NCI-H2107 treated with DMSO at 0.1 percent for 48 hours (cell line): Measurements from ENCODE around the gene ELAVL2.

Source experiments
- DNase-seq: peaks from one replicate; lab custom pipeline; 2025; ENCODE audit not compliant: unreplicated experiment; lab: John Stamatoyannopoulos, UW

ELAVL2 gene

DNA sequence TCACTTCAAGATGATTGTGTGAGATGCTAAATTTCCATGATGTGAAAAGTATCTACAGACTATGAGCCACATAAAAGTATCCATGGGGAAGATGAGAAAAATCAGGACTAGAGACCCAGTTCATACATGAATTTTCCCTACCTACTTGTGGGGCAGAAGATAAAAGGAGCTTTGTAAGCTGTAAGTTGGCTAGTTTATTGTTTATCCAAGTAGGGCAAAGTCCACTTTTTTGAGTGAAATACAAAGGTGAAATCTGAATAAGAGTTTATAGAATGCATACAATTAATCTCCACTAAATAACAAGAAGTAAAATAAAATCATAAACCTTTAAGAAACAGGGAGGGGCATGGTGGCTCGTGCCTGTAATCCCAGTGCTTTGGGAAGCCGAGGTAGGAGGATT lies 160.4 kb downstream of the ELAVL2 start:
- DNase-seq = no peak

DNA sequence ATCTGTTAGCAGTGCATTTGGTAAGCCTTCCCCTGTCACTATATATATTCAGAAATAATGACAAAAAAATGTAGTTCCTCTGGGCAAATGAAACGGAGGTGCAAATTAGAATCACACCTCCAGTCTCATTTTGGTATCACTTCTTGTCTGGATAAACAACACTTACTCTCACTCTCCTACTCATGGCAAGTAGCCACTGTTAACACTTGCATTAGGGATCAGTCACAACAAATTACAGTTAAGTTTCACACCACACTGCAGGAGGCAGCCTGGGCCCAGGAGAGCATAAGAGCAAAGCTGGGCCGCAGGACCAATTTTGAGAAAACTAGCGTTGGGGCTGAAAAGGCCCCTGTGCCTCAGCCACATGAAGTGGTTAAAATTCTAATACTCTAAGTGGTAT lies 161.0 kb downstream of the ELAVL2 start:
- no peak for DNase-seq

DNA sequence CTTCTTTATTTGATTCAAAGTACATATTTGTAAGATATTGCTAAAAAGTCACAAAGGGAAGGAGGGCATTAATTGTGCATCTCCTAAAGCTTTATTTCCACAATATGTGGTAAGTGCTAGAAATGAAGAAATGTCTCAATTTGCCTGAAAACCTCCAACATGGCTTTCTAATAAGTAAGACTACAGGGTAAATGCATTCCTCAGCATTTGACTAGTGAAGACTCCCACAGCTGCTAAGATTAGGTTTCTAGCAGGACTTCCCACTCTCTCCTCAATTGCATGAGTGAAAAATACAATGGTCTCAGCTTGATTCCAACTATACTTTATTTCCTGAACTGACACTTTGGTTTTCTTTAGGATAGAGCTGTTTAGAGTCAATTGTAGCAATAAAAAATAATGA lies 162.1 kb downstream of the ELAVL2 start:
- DNase-seq = no peak

DNA sequence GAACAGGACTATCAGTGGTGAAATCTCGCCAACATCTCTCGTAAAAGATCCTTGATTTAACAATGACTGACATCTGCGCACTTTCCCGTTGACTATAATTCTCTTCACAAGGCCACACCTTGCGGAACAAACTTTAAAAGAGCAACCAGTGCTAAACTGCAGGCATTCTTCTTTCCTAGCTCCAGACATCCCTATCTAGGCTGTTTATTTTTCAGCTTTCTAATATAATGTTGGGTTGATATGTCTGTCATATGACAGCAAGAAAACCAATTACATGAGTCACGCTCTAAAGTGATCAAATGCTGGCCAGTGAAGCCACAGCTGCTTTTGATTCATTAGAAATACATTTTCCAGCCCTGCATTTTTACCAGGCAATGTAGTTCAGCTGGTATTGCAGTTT lies 162.5 kb downstream of the ELAVL2 start:
- DNase-seq = no peak

DNA sequence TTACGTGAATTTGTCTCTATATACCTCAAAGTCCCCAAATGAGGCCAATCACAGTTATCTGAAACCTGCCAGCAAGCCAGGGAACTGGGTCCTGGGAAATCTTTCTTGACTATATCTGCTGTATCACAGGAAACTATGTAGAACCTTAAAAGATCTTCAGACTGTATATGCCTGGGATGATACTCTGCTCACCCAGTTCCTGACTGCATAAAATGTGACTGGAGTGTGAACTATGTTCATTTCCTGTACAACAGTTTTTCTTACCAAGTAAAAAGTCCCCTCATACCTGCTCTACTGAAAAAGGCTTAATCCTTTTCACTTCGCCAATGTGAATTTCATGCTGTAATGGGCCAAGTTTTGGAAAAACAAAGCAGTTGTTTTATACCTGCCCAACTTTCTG lies 162.9 kb downstream of the ELAVL2 start:
- DNase-seq = no peak

DNA sequence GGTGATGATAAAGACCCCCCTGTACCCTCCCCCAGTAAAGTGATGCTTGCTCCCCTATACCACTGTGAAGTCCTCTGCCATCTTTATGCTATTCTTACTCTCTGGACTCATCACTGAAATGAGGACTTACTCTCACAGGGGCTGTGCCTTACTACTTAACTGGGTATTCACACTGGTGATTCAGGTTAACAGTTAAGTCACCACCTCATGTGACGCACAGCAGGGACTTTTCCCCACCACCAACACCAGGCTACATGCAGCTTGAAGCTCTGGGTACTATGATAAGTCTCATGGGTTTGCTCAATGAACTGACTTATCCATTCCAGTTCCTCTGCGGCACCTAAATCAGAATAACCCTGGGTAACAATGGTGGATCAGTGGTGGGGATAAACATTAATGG lies 163.7 kb downstream of the ELAVL2 start:
- no peak for DNase-seq

DNA sequence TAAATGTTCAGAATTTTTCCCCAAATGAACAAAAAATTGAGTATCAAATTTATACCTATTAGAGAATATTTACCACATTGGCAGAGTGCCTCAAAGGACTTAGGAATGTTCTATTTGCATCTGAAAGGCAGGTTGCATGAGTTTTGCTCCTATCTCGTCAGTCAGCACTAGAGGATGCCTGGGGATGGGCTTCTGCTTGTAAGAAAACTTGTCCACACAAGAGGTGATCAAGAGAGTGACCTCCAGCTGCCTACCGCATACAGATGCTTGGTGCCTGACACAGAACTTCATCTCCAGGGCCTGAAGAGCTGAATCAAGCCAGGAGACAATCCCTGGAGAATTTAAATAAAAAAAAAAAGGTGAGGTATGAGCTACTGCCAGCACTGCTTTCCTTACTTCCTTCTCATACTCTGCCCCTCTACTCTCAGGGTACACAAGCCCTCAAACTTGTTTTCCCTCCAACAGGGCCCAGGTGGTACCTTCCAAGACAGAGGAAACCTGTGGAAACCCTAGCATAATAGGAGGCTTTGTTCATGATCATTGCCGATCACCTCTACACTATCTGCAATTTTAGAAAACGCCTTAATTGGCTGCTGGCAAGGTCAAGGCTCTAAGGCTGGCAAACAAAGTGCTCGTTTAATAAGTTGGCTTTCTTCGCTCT lies 166.6 kb downstream of the ELAVL2 start:
- DNase-seq = no peak

DNA sequence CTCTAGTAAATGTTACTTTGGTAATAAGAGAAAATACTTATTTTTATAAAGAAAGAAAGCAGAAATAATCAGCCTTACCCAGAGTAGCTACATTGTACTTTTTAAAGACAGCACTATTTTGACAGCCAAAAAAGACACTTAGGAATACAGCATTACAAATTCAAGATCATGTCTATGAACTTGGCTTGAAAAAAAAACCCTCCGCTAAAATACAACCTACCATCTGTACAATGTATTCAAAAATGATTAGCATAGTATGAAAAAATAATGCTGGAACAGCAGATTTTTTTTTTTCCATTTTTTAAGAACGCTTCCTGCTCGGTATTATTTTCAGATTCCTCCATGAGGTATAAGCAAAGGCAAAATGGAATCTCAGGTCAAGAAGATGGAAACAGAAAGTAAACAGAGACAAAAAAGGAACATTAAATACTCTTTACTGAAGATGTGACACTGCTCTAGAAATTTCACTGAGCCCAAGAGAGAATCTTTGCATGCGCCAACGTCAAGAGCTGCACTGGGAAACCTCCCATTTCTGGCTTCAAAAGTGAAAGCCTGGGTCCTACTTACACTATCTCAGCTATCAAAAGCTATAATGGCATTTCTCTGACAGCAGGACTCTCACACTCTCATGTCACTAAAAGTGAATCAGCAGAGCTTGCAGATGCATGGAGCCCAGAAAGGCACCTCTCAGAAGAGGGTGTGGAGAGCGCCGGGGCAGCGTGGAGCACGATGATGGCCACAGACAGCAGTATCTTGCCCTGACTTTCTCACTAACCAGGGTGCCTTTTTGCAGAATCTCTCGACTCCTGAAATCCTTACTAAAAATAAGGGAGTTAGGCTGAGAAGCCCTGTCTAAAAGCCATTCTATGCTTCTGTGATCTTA lies 167.4 kb downstream of the ELAVL2 start:
- no peak for DNase-seq

DNA sequence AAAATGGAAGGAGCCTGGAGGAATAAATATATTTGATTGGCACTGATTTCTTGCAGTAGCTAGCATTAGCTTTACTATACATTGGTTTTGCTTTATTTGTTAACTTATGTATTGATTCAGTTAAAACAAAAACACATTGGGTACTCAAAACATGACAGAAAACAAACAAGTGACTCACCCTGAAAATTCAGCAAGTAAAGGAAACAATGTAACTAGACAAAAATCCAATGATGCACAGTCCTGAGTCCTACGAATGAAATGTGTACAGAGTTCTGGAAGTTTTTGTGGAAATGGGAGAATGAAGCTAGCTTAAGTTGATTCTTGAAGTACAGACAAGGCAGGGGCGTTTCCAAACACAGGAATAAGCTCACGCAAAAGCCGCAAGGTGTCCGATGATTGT lies 175.0 kb downstream of the ELAVL2 start:
- no peak for DNase-seq

DNA sequence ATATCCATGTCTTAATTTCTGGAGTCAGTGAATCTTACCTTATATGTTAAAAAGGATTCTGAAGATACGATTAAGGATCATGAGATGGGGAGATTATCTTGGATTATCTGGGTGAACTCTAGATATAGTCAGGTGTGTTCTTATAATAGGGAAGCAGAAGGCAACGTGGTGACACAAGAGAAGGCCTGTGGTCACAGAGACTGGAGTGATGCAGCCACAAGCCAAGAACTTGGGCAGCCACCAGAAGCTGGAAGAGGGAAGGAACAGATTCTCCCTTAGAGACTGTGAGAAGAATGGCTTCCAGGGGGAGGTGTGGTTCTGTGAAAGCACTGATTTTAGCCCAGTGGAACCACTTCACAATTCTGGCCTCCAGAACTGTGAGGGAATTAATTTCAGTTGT lies 177.4 kb downstream of the ELAVL2 start:
- DNase-seq = no peak

DNA sequence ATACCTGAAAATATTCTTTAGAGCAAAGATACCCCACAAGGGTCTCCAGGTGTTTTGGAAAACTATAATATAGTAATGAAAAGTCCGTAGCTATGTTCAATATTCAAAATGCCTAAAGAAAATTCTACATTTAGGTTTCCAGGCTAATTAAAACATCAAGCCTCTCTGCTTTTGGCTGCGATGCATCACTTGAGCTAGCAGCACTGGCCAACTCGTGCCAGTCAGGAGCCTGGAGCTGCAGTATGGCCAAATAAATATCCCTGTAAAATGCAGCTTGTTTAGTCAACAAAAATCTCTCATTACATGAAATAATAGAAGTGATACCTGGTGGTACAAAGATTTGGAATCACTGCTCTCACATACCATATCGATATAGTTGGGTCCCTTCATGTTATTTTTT lies 181.1 kb downstream of the ELAVL2 start:
- DNase-seq = no peak

DNA sequence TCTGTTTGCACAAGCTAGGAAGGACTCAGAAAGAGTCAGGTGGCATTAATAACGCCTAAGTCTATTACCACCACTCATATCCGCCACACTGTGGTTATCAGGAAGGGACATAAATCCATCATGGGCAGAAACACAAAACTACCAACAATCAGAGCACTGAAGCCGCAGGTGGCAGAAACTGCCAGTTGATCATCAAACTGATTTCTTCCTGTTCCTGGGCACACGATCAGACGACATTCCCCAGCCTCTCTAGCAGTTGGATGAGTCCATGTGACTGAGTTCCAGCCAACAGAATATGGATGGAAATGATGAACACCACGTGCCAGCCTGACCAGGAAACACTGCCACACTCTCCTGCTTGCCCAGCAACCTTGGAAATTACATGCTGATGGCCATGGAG lies 181.7 kb downstream of the ELAVL2 start:
- DNase-seq = no peak

DNA sequence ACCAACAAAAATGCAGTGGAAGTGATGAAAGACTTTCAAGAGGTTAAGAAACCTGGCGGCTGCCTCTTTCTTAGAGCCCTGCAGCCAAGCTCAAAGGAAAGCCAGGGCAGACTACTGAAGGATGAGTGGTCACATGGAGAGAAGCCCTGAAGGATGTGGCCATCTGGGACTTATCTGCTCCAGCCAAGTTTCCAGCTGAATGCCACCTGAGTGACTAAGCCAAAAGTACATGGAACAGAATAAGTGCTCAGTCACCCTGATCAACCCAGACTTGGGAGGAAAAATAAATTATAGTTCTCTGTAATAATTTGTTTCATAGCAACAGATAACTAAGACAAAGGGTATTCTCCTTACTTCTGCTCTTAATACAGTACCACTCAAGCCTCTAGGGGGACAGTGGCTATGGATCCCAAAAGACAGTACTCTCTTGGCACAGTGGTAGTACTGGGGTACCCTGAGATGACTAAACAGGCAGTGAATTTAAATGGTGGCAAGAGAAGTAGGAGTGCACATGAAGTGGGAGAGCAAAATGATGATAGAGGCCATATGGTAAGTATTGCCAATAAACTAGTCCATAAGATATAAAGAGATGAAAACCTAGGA lies 182.3 kb downstream of the ELAVL2 start:
- DNase-seq = no peak
